H1 (cell line): ENCODE measurements around the gene MITF. TPM values are rescaled to one million over a fixed set of nuclear protein-coding genes. Genes with fewer than 3 reads are reported as not detected.

ENCODE experiments used
- CTCF ChIA-PET: fragments of 300-600 bp; sonication (Branson Sonifier 250); formaldehyde crosslinking; loops from one replicate; lab custom pipeline; 2021; ENCODE audit not compliant: partially characterized antibody; lab: Charles Lee
- POLR2A ChIA-PET: fragments of 300-600 bp; sonication (Branson Sonifier 250); formaldehyde crosslinking; loops from one replicate; lab custom pipeline; 2021; ENCODE audit warnings: inconsistent platforms; ENCODE audit not compliant: partially characterized antibody; lab: Charles Lee
- DNase-seq, 2 experiments: peaks; one replicate each; pipeline versions ENCODE4 v3.0.0 to v3.0.0-alpha.2; 2010 to 2022; ENCODE audit warnings: low spot score in 2 of 2, low read depth in 1 of 2, mixed read lengths in 1 of 2
- FAIRE-seq: peaks from 2 replicates; lab custom pipeline; 2011; peaks lifted over from hg19 to GRCh38; lab: Jason Lieb, UNC
- H2AFZ ChIP-seq: 2 replicates; pipeline ENCODE4 v1.8.1; 2012; ENCODE audit warnings: low read length, inconsistent platforms
- H2AK5ac ChIP-seq: 2 replicates; pipeline ENCODE4 v1.6.1; 2013; ENCODE audit warnings: low read depth, low read length
- H2BK120ac ChIP-seq: replicated peaks from 2 replicates; pipeline ENCODE3; 2013; ENCODE audit warnings: low read depth, low read length, inconsistent platforms
- H2BK12ac ChIP-seq: 2 replicates; pipeline ENCODE4 v1.6.1; 2013; ENCODE audit warnings: low read depth, low read length
- H2BK15ac ChIP-seq: 2 replicates; pipeline ENCODE4 v1.6.1; 2013; ENCODE audit warnings: low read length
- H2BK20ac ChIP-seq: 2 replicates; pipeline ENCODE4 v1.6.1; 2013; ENCODE audit warnings: low read length
- H2BK5ac ChIP-seq: 2 replicates; pipeline ENCODE4 v1.6.1; 2013; ENCODE audit warnings: low read depth, low read length
- H3K14ac ChIP-seq: 2 replicates; pipeline ENCODE4 v1.6.1; 2013; ENCODE audit warnings: inconsistent platforms; ENCODE audit not compliant: insufficient read length
- H3K18ac ChIP-seq: 2 replicates; pipeline ENCODE4 v1.6.1; 2013; ENCODE audit warnings: low read length; ENCODE audit errors: extremely low read depth
- H3K23ac ChIP-seq: 2 replicates; pipeline ENCODE4 v1.6.1; 2013; ENCODE audit warnings: inconsistent platforms; ENCODE audit not compliant: insufficient read length
- H3K23me2 ChIP-seq: 2 replicates; pipeline ENCODE4 v1.6.1; 2013; ENCODE audit warnings: low read depth, low read length
- H3K27ac ChIP-seq: 2 replicates; pipeline ENCODE4 v1.6.1; 2011; ENCODE audit warnings: low read depth, low read length, inconsistent platforms
- H3K27me3 ChIP-seq, 4 experiments: replicated peaks in 1 of 4; 1 replicate in 1 of 4; 2 replicates in 3 of 4; pipeline versions ENCODE4 v1.6.1 to v1.8.1; 2011 to 2013; ENCODE audit warnings: low read length in 3 of 4, mild to moderate bottlenecking in 3 of 4, inconsistent platforms in 2 of 4, mixed read lengths in 2 of 4, moderate library complexity in 1 of 4; ENCODE audit not compliant: control insufficient read depth in 3 of 4, insufficient read depth in 3 of 4; ENCODE audit errors: extremely low read depth in 1 of 4
- H3K36me3 ChIP-seq, 4 experiments: 2 replicates each; pipeline versions ENCODE4 v1.6.1 to v1.8.1; 2011 to 2013; ENCODE audit warnings: mild to moderate bottlenecking in 4 of 4, low read length in 3 of 4, moderate library complexity in 2 of 4, control low read depth in 1 of 4, inconsistent platforms in 1 of 4; ENCODE audit not compliant: insufficient read depth in 4 of 4, control insufficient read depth in 2 of 4
- H3K4ac ChIP-seq: replicated peaks from 2 replicates; pipeline ENCODE3; 2013; ENCODE audit warnings: low read length, low read depth, mixed read lengths, inconsistent platforms; ENCODE audit not compliant: insufficient read length
- H3K4me1 ChIP-seq, 4 experiments: replicated peaks in 1 of 4; 1 replicate in 1 of 4; 2 replicates in 3 of 4; pipeline versions ENCODE4 v1.6.1 to v1.8.1; 2011 to 2013; ENCODE audit warnings: low read length in 3 of 4, inconsistent platforms in 2 of 4, mixed read lengths in 1 of 4; ENCODE audit not compliant: insufficient read depth in 4 of 4, control insufficient read depth in 3 of 4
- H3K4me2 ChIP-seq, 2 experiments: 2 replicates each; pipeline versions ENCODE4 v1.6.1 to v1.8.1; 2011 to 2013; ENCODE audit warnings: low read depth in 2 of 2, low read length in 2 of 2, control low read depth in 1 of 2, inconsistent platforms in 1 of 2, mild to moderate bottlenecking in 1 of 2; ENCODE audit not compliant: insufficient read depth in 1 of 2
- H3K4me3 ChIP-seq, 4 experiments: fragments of 200-600, 300-600 bp in 1 of 4; sonication (generic), shearing (Covaris generic), sonication (Bioruptor Twin) in 1 of 4; 2 replicates each; pipeline versions ENCODE4 v1.5.1 to v1.8.1; 2011 to 2016; ENCODE audit warnings: low read length in 4 of 4, low read depth in 3 of 4, control low read depth in 2 of 4, inconsistent platforms in 2 of 4, mild to moderate bottlenecking in 2 of 4, mixed read lengths in 1 of 4, moderate library complexity in 1 of 4; ENCODE audit not compliant: insufficient read depth in 2 of 4; ENCODE audit errors: extremely low read depth in 1 of 4
- H3K56ac ChIP-seq: replicated peaks from 2 replicates; pipeline ENCODE3; 2013; ENCODE audit warnings: low read depth, mild to moderate bottlenecking, mixed read lengths, low read length, inconsistent platforms; ENCODE audit not compliant: insufficient read length
- H3K79me1 ChIP-seq: 2 replicates; pipeline ENCODE4 v1.6.1; 2013; ENCODE audit warnings: low read depth, low read length, control low read depth
- H3K79me2 ChIP-seq, 2 experiments: 2 replicates each; pipeline versions ENCODE4 v1.6.1 to v1.8.1; 2012 to 2013; ENCODE audit warnings: low read length in 2 of 2, mild to moderate bottlenecking in 2 of 2, inconsistent platforms in 1 of 2; ENCODE audit not compliant: insufficient read depth in 2 of 2, control insufficient read depth in 1 of 2
- H3K9ac ChIP-seq, 4 experiments: replicated peaks in 1 of 4; 1 replicate in 1 of 4; 2 replicates in 3 of 4; pipeline versions ENCODE4 v1.6.1 to v1.8.1; 2011 to 2013; ENCODE audit warnings: low read depth in 3 of 4, low read length in 3 of 4, control low read depth in 2 of 4, mild to moderate bottlenecking in 2 of 4, moderate library complexity in 2 of 4, inconsistent platforms in 1 of 4; ENCODE audit errors: extremely low read depth in 1 of 4
- H3K9me3 ChIP-seq, 2 experiments: 2 replicates each; pipeline versions ENCODE4 v1.6.1 to v1.8.1; 2012 to 2013; ENCODE audit warnings: mild to moderate bottlenecking in 2 of 2, moderate library complexity in 2 of 2, control low read depth in 1 of 2, inconsistent platforms in 1 of 2, low read depth in 1 of 2, low read length in 1 of 2, mixed read lengths in 1 of 2; ENCODE audit not compliant: insufficient read depth in 2 of 2
- H4K20me1 ChIP-seq, 2 experiments: replicated peaks in 1 of 2; 2 replicates each; pipeline versions ENCODE3 to v1.8.1; 2011 to 2013; ENCODE audit warnings: inconsistent platforms in 2 of 2, low read length in 2 of 2, mild to moderate bottlenecking in 1 of 2; ENCODE audit not compliant: insufficient read depth in 2 of 2, control insufficient read depth in 1 of 2
- H4K5ac ChIP-seq: 2 replicates; pipeline ENCODE4 v1.6.1; 2013; ENCODE audit warnings: low read length, low read depth, mixed read lengths, inconsistent platforms; ENCODE audit not compliant: insufficient read length
- H4K8ac ChIP-seq: 2 replicates; pipeline ENCODE4 v1.8.0; 2013; ENCODE audit warnings: mild to moderate bottlenecking, moderate library complexity, low read length, inconsistent platforms; ENCODE audit not compliant: insufficient read depth; ENCODE audit errors: extremely low read depth
- H4K91ac ChIP-seq: replicated peaks from 2 replicates; pipeline ENCODE3; 2013; ENCODE audit warnings: low read length, mixed read lengths, inconsistent platforms; ENCODE audit not compliant: insufficient read length
- BCL11A ChIP-seq, 2 experiments: IDR thresholded peaks; one replicate each; pipeline ENCODE4 v1.6.1; 2011; ENCODE audit warnings: low read depth in 2 of 2, low read length in 2 of 2, mild to moderate bottlenecking in 2 of 2
- BRCA1 ChIP-seq: IDR thresholded peaks from 2 replicates; pipeline ENCODE4 v1.6.1; 2012; ENCODE audit warnings: low read depth, low read length, improper control_type of control experiment
- RNF2 ChIP-seq: fragments of 200-900, 300-1000 bp; sonication (generic); IDR thresholded peaks from 2 replicates; pipeline ENCODE4 v1.7.1; 2016; ENCODE audit warnings: borderline replicate concordance, low read depth, mild to moderate bottlenecking, antibody characterized with exemption, low read length; ENCODE audit not compliant: poor library complexity, severe bottlenecking; ENCODE audit errors: missing control alignments
- SAP30 ChIP-seq: fragments of 300-600 bp; sonication (generic); IDR thresholded peaks from 2 replicates; pipeline ENCODE4 v1.7.1; 2012; ENCODE audit warnings: low read length, moderate library complexity, mild to moderate bottlenecking, inconsistent platforms; ENCODE audit not compliant: insufficient read depth, insufficient replicate concordance
- SIX5 ChIP-seq: IDR thresholded peaks from 2 replicates; pipeline ENCODE4 v1.6.1; 2011; ENCODE audit warnings: mild to moderate bottlenecking, low read depth, low read length
- WGBS, 2 experiments: shearing (Covaris generic) in 1 of 2; methylation state at CpG; one replicate each; pipeline versions ENCODE4 v1.1.6 to v1.1.7; 2013 to 2015; ENCODE audit warnings: low lambda C conversion rate in 2 of 2, mixed read lengths in 2 of 2, inconsistent platforms in 1 of 2, low coverage in 1 of 2, missing lambda C conversion rate in 1 of 2; ENCODE audit not compliant: insufficient replicate concordance in 2 of 2, insufficient coverage in 1 of 2, insufficient read length in 1 of 2; ENCODE audit errors: extremely low coverage in 1 of 2, missing lambda C conversion rate in 1 of 2; 5-methylcytosine and 5-hydroxymethylcytosine counted together
- polyA plus RNA-seq, 7 experiments: library from polyadenylated mRNA; depleted of rRNA in 3 of 7; stranded (reverse) in 5 of 7; unstranded in 2 of 7; fragments of >200 nt in 5 of 7; fragments of 200-250 nt in 2 of 7; gene quantifications; 1 replicate in 5 of 7; 2 replicates in 1 of 7; 4 replicates in 1 of 7; pipeline versions ENCODE4 v1.2.1 to v1.2.3, GENCODE V29; 2011 to 2013; ENCODE audit warnings: missing spikeins in 2 of 7, mixed read lengths in 2 of 7
- total RNA-seq: library from RNA; stranded (reverse); fragmentation: NEBNext Ultra II Directional; extraction: Animal tissue kit (Norgen Biotek cat#: 25700); gene quantifications from 2 replicates; pipeline ENCODE4 v1.2.1, GENCODE V29; 2021

The MITF gene
- total and polyA plus RNA-seq, 2 of the 8 experiments (the other 6 are each of a cell fraction or from before 2014, with no cell fraction given): 0.53 to 1.4 TPM

- ChIA-PET CTCF (no interaction called here), POLR2A (no interaction called here)
- no peak overlapping the region for H3K56ac ChIP-seq
- no peak overlapping the region for H4K91ac ChIP-seq
- no peaks in the 10 kb centered on the region for H3K9me3 ChIP-seq
- H2BK20ac ChIP-seq: no peak overlapping the region
- no peak overlapping the region for H4K8ac ChIP-seq
- WGBS, 2 experiments: 75% methylated on average over 3 of the region's 3 CpGs; no CpG with 5 or more reads in 1 of the 2 experiments
- no peaks in the 10 kb centered on the region for H3K79me2 ChIP-seq
- no peak for TF ChIP-seq SAP30
- TF ChIP-seq SIX5: no peak
- no peak for TF ChIP-seq BCL11A (IDR thresholded peaks at IDR 0.05; ENCODE audit: low read depth in 2 of 2, low read length in 2 of 2)
- TF ChIP-seq BRCA1: no peak
- no peak for TF ChIP-seq RNF2
- H2BK5ac ChIP-seq: no peak overlapping the region
- H3K23ac ChIP-seq: no peak overlapping the region
- H3K23me2 ChIP-seq: no peaks in the 10 kb centered on the region
- H2BK15ac ChIP-seq: no peak overlapping the region
- no peak overlapping the region for H3K18ac ChIP-seq
- no peak overlapping the region for H3K9ac ChIP-seq
- H2AK5ac ChIP-seq: no peak overlapping the region
- no peaks in the 10 kb centered on the region for H3K79me1 ChIP-seq
- FAIRE-seq (no peak), DNase-seq (no peak)
- H4K5ac ChIP-seq: no peak overlapping the region
- no peak overlapping the region for H2BK12ac ChIP-seq
- no peak overlapping the region for H2BK120ac ChIP-seq
- no peaks in the 10 kb centered on the region for H3K36me3 ChIP-seq
- no peak overlapping the region for H3K4me2 ChIP-seq
- no peak overlapping the region for H3K14ac ChIP-seq
- H3K27ac ChIP-seq: no peak overlapping the region
- H3K4me3 ChIP-seq: no peak overlapping the region
- H3K4me1 ChIP-seq: no peaks in the 10 kb centered on the region
- H2AFZ ChIP-seq: no peak overlapping the region
- H3K27me3 ChIP-seq: no peaks in the 10 kb centered on the region
- no peaks in the 10 kb centered on the region for H4K20me1 ChIP-seq
- H3K4ac ChIP-seq: no peak overlapping the region
These were observed 90.9 kb downstream of the MITF start for GRCh38 chr3:69830147-69830546.
